WERI-Rb-1 (cell line): Measurements from ENCODE around the gene PROB1.
"Not testable (repeated sequence)": the region's sequence is repeated elsewhere in the genome, so short reads cannot be mapped to it uniquely, and the experiment has no call there.

ENCODE experiments used
- DNase-seq: peaks from one replicate; pipeline ENCODE4 v3.0.0-alpha.2; 2020
- H3K27ac ChIP-seq: fragments of 250-450 bp; sonication (Bioruptor Pico); 2 replicates; pipeline ENCODE4 v1.5.1; 2020; ENCODE audit warnings: mild to moderate bottlenecking, moderate library complexity
- H3K27me3 ChIP-seq: fragments of 250-450 bp; sonication (Bioruptor Pico); 2 replicates; pipeline ENCODE4 v1.5.1; 2021; ENCODE audit warnings: mild to moderate bottlenecking, low read depth, moderate library complexity; ENCODE audit not compliant: insufficient read depth, severe bottlenecking
- H3K36me3 ChIP-seq: fragments of 250-450 bp; sonication (Bioruptor Pico); 2 replicates; pipeline ENCODE4 v1.5.1; 2020; ENCODE audit warnings: mild to moderate bottlenecking, moderate library complexity
- H3K4me3 ChIP-seq: 2 replicates; pipeline ENCODE4 v1.5.1; 2011; ENCODE audit warnings: low read depth, mild to moderate bottlenecking, control low read depth, low read length
- H3K9me3 ChIP-seq: fragments of 250-450 bp; sonication (Bioruptor Pico); 2 replicates; pipeline ENCODE4 v1.5.1; 2021; ENCODE audit warnings: mild to moderate bottlenecking, moderate library complexity; ENCODE audit not compliant: severe bottlenecking
- CTCF ChIP-seq: IDR thresholded peaks from 2 replicates; pipeline ENCODE4 v1.5.1; 2011; ENCODE audit warnings: low read depth, mild to moderate bottlenecking, control low read depth, inconsistent platforms, low read length

The PROB1 gene

GRCh38 chr5:139361835-139362429 is 33.0 kb downstream of the PROB1 start:
- Histone ChIP-seq H3K27ac (no peak overlapping the region), H3K9me3 (no peaks in the 10 kb centered on the region), H3K4me3 (no peak overlapping the region), H3K27me3 (no peaks in the 10 kb centered on the region), H3K36me3 (peaks cover 65% of the 10 kb centered on the region)
- no peak for TF ChIP-seq CTCF
- no peak for DNase-seq

DNA sequence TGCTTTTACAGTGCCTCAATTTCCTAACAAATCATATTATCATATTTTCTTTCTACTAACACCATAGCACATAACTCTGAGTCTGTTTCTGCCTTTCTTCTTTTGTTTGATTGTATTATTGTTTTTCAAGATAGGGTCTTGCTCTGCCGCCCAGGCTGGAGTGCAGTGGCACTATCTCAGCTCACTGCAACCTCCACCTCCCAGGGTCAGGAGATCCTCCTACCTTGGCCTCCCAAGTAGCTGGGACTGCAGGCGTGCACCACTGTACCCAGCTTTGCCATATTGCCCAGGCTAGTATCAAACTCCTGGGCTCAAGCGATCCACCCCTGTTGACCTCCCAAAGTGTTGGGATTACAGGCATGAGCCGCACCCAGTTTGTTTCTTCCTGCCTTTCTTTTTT is 34.5 kb downstream of the PROB1 start:
- Histone ChIP-seq H3K27ac (no peak overlapping the region), H3K36me3 (peaks cover 58% of the 10 kb centered on the region), H3K9me3 (no peaks in the 10 kb centered on the region), H3K4me3 (no peak overlapping the region), H3K27me3 (no peaks in the 10 kb centered on the region)
- TF ChIP-seq CTCF, result no peak
- DNase-seq, result no peak

DNA sequence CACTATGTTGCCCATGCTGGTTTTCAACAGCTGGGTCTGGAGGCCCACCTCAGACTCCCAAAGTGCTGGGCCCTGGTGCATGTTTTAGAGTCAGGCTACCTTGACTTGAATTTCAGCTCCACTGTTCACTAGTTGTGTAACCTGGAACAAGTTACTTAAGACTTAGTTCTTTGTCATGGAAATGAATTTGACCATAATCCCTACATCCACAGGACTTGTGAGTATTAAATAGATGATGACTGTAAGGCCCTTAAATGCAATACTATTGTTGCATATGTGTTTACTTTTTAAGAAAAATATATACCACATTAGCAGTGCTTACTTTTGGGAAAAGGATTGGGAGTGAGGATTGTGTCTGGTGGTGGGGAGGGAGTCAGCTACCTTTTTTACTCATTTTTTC is 36.8 kb downstream of the PROB1 start:
- Histone ChIP-seq H3K9me3 (no peaks in the 10 kb centered on the region), H3K4me3 (no peak overlapping the region), H3K27ac (no peak overlapping the region), H3K27me3 (no peaks in the 10 kb centered on the region), H3K36me3 (peaks cover 46% of the 10 kb centered on the region)
- no peak for TF ChIP-seq CTCF
- no peak for DNase-seq

DNA sequence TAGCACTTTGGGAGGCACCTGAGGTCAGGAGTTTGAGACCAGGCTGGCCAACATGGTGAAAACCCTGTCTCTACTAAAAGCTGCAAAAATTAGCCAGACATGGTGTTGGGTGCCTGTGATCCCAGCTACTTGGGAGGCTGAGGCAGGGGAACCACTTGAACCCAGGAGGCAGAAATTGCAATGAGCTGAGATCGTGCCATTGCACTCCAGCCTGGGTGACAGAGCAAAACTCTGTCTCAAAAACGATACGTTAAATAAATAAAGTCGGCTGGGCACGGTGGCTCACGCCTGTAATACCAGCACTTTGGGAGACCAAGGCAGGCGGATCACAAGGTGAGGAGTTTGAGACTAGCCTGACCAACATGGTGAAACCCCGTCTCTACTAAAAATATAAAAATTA is 39.0 kb downstream of the PROB1 start:
- DNase-seq, H3K27me3 ChIP-seq, H3K27ac ChIP-seq, H3K9me3 ChIP-seq, H3K4me3 ChIP-seq: not testable (repeated sequence)
- peaks cover 39% of the 10 kb centered on the region for H3K36me3 ChIP-seq

DNA sequence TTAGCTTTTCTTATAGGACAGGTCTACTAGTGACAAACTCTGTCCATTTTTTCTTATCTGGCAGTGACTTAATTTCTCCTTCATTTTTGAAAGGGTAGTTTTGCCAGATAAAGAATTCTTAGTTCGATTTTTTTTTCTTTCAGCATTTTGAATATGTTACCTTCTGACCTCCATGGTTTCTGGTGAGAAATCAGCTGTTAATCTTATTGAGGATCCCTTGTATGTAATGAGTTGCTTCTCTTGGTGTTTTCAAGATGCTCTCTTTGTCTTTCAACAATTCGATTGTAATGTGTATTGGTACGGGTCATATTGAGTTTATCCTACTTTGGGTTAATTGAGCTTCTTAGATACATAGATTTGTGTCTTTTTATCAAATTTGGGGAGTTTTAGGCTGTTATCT is 40.7 kb downstream of the PROB1 start:
- H3K36me3 ChIP-seq, result peaks cover 39% of the 10 kb centered on the region
- H3K4me3 ChIP-seq, result no peak overlapping the region
- TF ChIP-seq CTCF, result no peak
- no peaks in the 10 kb centered on the region for H3K9me3 ChIP-seq
- no peak for DNase-seq
- H3K27me3 ChIP-seq, result no peaks in the 10 kb centered on the region
- H3K27ac ChIP-seq, result no peak overlapping the region

GRCh38 chr5:139347863-139348262 is 47.0 kb downstream of the PROB1 start:
- DNase-seq, H3K27ac ChIP-seq, H3K27me3 ChIP-seq, H3K9me3 ChIP-seq, H3K4me3 ChIP-seq: not testable (repeated sequence)
- H3K36me3 ChIP-seq, result peaks cover 29% of the 10 kb centered on the region

DNA sequence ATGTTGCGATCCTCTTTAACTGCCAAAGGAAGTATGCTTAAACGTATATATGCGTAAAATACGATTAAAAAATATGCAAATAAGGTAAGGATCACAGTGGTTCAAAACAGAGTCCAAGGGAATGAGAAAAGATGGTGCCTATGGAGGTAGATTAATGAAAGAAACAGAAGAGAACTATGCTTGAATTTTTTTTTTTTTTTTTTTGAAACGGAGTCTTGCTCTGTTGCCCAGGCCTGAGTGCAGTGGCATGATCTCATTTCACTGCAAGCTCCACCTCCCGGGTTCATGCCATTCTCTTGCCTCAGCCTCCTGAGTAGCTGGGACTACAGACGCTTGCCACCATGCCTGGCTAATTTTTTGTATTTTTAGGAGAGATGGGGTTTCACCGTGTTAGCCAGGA is 49.5 kb downstream of the PROB1 start:
- H3K36me3 ChIP-seq, result peaks cover 28% of the 10 kb centered on the region
- DNase-seq, H3K27ac ChIP-seq, H3K4me3 ChIP-seq, H3K9me3 ChIP-seq, H3K27me3 ChIP-seq: not testable (repeated sequence)
